NCI-H2171 treated with DMSO at 0.1 percent for 48 hours (cell line): Measurements from ENCODE around the gene FBXL7.
A peak's percentile ranks its signal among the peaks of the same experiment; 100 is the strongest.

Experiments used
- DNase-seq: peaks from one replicate; lab custom pipeline; 2025; lab: John Stamatoyannopoulos, UW

The FBXL7 gene

DNA sequence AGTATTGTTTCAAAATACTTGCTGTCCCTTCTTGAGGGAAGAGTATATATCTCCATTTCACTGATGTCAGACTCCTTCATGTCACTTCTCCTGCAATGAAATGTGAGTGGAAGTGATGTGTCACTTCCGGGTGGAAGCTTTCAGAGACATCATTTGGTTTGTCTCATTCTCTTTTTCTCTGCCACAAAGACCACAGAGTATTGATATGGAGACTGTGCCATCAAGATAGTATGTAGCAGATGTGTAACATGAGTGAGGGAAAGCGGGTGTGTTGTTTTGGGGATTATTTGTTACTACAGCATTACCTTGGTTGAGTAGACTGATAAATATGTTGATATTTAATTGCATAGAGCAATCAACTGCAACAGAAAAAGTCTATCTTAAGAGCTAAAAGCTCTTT, 169.8 kb downstream of the FBXL7 start:
- DNase-seq: no peak

DNA sequence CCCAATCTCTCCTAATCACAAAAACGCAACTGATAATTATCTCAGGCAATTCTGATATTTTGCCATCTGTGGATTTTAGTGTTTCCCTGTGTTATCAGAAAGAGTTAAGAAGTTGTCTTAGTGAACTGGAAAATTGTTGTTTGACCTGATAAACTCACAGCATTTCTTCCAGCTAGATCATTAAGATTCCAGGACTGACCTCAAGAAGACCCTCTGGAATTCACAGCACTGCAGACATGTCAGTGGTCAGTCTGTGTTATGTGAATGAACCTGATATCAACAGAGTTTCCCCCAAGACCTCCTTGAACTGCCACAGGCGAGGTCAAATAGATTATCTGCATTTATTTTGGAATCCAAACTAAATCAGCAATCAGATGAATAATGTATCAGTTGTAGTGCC, 174.7 kb downstream of the FBXL7 start:
- no peak for DNase-seq

DNA sequence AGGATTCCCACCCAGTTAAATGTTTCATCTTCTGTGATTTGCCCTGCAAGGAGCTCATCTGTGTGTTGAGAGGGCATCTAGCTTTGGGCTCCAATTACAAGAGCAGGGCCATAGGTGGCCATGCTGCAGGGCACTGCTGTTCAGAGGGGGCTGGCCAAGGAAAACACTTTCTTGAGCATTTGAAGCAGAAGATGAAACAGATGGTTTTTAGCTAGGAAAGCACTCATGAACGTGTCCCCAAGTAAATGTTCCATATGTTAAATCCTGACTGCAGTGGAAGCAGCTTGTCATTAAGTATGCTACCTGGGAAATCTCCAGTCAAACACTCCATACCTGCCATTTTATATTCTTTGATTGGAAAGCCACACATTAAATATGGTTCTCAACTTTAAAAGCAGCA, 176.6 kb downstream of the FBXL7 start:
- peak; percentile 66 for DNase-seq

DNA sequence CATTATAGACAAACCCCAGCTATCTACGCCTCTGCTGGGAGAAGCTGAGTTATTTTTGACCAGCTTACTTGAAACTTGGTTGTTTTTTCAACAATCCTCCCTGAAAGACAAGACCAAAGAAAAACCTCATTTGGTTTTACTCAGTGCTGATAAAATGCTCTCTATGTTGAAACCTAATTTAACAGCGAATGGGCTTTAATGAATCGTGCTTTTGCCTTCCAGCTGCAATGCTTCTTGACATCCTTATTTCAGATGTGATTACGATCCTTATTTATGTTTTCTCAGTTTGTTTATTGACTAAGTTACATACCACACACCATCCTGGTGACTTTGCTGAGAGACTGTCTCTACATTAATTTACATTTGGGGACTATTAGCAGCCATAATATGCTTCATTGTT, 179.2 kb downstream of the FBXL7 start:
- no peak for DNase-seq

DNA sequence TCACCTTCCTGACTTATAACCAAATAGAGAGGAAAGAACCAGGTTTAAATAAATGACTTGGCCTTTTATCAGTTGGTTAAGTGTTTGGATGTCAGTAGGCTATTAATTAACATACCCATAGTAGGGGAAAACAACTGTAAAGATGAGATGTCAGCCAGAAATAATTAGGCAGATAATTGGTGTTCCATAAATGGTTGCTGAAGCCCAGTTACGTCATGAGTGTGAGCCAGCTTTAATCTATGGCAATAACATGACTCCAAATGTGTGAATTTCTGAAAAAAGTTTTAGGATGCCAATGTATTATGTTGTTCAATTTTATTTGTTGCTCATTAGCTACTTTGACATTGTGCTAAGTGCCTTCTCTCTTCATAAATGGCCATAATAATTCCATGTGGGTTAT, 180.5 kb downstream of the FBXL7 start:
- no peak for DNase-seq

DNA sequence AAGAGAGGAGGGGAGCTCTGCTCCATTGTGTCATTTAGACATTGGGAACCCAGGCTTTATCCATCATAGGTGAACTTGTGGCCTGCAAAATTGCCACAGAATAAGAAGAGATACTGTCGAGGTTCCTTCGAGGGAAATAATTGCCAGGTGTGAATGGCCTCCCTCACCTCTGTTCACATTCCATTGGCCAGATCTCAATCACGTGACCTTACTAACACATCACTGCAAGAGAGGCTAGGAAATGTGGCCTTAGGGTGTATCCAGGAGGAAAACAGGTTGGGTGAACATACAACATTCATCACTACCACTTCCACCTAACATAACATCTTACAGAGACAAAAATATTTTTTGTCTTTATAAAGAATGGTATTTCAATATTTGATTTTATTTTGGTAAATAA, 182.1 kb downstream of the FBXL7 start:
- no peak for DNase-seq

DNA sequence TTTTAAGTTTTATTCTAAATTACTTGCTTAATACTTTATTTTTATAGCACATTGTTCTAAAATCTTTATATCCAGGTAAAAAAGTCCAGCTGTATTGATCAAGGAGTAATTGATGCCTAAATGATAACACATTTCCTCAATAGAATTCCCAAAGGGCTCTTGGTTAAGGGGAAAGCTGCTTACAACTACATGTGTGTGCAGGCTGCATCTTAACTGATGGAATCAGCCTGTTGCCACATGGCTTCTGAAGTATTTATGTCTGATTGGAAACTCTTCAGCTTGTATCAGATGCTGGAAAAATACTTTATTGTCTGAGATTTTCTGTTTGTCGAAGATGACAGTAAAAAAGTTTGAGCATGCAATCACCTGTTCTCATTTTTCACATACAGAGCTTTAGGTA, 182.6 kb downstream of the FBXL7 start:
- no peak for DNase-seq

DNA sequence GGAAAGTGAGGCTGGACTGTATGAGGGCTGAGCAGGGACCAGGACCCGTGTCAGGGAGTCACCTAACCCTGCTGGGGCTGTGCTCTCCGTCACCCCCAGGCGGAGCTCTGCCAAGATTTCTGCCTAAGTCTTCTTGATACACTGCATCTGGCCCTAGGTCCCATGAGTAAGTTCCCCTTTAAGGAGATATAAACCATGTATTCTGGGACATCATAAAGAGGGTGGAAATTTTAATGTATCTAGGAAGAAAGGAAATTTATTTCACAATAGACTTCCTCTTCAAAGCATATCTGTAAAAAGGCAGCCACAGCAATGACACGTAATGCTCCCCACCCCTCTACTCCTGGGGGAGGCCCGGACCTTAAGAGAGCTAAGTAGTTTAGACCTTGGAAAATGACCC, 183.4 kb downstream of the FBXL7 start:
- DNase-seq: peak; percentile 5

DNA sequence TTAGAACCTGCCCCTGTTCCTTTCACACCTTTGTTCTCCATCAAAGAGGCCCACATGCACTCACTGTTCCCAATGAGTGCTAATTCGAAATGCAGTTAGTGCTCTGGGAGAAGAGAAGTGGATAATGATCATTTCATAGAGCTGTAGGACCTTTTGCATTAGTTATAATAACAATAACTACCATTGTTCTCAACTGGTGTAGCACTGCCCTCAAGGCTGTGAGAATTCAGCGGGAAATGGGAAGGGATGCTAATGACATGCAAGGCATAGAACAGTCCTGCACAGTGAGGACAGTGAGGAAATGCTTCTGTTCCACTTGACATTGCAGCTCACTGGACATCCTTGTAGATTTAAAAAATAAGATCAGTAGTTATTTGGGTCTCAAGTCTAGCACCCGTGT, 187.4 kb downstream of the FBXL7 start:
- no peak for DNase-seq

DNA sequence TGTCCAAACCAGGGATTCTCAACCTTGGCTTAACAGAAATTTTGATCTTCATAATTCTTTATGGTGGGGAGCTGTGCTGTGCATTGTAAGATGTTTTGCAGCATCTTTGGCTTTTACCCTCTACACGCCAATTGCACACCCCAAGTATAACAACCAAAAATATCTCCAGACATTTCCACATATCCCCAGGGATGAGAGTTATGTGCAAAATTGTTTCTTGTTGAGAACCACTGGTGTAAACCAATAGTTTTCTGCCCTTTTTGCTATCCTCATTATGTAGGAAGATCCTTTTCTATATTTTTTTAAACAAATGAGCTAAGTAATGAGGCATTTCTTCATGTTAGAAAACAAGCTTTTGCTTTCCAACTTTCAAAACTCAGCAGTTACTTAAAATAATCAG, 189.9 kb downstream of the FBXL7 start:
- no peak for DNase-seq

DNA sequence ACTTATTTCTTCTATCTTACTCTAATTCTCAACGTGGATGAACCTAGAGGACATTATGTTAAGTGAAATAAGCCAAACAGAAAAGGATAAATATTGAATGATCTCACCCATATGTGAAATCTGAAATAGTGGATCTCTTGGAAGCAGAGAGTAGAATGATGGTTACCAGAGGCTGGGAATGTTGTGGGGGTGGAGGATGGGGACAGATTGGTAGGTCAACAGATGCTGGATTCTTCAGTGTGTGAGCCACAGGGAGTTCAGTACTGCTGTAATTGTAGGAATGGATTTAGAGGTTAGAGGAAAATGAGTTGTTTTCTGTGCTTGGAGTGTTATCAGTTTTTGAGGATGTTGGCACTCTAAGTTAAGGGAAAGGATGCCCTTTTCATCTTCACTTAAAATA, 190.6 kb downstream of the FBXL7 start:
- DNase-seq: no peak

DNA sequence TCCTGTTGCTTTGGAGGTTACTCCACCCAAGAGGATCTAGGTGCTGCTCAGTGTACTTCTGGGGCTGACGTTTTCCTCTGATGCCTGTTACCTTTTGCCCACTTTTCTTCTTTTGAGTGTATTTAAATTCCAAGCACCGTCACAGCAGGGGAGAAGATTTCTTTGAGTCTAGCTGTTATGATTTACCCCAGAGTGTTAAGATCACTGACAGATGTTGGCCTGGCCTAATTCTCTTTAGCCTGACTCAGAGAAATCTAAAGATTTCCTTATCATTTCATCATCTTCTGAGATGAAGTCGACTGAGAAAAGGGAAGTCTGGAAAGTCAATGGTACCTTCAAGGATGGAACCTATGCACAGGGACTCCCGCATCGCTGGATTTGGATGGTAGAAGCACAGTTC, 191.5 kb downstream of the FBXL7 start:
- DNase-seq: no peak

DNA sequence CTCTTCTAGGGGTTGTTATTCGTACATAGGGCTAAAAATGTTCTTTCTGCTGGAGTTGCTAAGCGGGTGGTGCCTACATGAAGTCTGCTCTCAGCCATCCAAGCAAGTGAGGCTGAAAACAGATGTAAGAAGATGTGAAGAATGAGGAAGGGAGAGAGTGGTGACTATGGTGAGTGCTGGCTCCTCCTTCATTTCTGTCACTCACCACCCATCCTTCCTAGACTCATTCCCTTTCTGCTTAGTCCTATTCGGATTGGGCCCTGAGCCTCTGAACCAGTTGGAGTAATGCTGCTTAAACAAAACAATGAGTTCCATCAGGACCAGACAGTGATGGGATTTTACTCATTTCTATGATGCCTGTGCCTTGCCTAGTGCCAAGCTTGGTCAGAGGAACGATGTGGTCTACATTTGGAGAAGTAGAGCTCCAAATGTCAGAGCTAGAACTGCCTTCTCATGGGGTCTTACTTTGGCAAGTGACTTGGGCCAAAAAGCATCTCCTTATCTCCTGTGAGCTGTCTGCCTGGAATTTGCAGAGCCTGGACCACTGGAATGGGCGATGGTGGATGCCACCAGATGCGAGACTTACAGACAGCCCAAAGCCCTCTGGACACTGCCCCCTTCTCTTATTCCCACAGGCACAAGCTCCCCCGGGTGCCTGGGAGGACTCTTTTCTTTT, 192.9 kb downstream of the FBXL7 start:
- DNase-seq: no peak

DNA sequence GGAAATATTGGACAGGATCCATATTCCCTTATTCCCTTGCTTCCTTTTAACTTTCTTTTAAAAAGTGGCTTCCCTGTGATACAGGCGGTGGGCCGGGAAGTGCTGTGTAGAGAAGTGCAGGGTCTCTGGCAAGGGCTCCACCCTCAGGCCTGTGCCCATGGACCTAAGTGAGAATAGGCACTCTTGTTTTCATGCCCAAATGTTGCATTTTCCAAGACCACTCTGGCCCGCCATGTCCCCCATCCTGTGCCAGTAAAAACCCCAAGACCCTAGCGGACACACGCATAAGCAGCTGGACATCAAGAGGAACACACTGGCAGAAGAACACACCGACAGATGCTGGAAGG, 193.4 kb downstream of the FBXL7 start:
- no peak for DNase-seq

DNA sequence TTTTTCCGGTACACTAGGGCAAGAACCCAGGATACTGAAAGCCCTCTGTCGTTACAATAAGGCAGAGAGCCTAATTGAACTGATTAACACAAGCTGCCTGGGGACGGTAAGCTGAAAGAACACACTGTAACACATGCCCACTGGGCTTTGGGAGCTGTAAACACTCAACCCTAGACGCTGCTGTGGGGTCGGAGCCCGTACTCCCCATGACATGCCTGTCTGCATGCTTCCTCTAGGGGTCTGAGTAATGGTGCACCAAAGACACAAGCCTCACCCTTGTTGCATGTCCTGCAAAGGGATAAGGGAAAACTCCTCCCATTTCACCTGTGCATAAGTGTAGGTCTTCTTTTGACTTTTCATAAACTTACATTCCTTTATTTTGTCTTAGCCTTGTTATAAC, 194.0 kb downstream of the FBXL7 start:
- no peak for DNase-seq

DNA sequence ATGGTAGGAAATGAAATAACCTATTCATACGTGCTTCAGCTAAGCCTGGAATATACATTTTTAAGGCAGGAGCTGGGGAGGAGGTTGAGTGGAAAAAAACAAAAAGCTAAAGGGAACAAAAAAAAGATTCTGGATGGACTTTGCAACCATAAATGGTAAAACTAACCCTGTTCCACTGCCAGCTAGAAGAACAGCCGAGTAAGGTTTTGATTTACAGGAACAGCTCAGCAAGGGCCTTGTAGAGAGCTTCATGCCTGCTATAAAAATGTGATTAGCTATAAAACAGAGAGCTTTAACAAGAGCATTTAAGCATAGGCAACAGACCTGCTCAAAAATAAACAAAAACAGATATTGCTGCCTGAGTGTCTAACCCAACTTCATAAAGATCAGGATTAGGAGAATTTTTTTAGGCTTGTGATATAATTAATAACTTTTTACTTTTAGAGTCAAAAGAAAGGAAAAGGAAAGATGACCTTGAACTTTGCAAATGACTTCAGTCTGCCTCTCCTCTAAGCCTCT, 194.8 kb downstream of the FBXL7 start:
- DNase-seq: no peak

DNA sequence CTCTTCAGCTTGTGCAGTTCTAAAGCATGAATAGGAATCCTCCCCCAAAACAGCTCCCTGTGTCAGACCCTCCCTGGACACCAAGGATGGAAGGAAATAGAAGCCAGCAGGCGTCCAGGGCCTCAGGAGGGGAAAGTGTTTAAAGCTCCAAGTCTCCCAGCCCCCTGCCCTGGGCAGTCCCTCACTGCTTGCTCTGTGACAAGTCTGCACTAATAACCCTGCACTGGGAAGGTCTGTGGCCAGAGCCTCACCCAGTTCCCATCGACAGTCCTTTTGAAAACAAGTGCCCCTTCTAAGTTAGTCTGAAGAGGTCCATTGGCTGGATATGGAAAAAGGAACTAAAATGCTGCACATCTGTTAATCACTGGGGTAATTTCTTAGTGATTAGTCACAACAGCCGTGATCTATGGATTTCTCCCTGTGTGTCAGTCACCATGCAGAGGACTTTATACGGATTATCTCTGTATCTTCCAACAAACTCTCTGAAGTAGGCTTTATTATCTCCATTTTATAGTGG, 195.3 kb downstream of the FBXL7 start:
- DNase-seq: no peak

DNA sequence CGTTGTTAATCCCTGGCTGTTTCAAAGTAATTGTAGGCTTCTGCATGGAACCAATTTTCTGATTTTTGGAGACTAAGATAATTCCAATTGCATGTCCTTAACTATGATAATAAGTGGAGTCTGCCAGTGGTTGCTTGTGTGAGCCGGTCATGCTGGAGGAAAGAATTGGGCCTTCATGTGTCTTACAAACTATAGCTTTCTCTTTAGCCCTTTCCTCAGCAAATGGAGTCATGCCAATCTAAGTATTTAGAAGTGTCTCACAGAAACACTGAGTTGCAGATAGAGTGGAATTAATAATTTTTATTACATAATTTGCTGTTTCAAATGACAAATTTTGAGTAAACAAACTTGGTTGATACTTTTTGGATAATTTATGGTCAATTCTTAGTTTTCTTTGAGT, 200.4 kb downstream of the FBXL7 start:
- no peak for DNase-seq

DNA sequence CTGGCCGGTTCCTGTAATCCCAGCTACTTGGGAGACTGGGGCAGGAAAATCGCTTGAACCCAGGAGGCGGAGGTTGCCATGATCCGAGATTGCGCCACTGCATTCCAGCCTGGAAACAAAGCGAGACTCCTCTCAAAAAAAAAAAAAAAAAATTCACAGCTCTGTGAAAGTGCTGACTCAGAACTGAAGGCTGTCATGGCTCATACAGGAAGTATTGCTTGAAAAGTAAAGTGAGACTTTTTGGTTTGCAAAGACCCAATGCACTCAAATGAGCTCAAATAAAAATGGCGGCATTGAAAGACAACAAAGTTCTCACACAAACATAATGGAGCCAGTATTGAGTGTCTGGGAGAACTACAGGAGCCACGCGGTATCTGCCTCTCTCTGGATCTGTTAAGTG, 202.1 kb downstream of the FBXL7 start:
- no peak for DNase-seq

DNA sequence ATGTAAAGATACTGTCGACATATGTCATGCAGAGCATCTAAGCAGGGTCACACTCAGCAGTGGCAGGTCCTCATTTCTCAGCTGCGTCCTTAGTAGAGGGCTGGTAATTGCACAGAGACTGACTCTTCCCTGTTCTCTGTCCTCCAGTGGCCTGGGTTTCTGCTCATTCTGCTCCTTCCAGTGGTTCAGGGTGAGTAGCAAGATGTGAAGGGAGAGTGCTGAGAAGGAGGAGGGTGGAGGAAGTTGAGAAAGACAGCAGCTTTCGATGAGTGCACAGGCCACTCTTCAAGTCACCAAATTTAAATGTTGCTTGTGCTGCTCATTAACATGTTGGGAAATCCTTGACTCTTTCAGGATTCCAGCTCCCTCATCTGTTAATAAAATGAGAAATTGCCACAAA, 203.9 kb downstream of the FBXL7 start:
- DNase-seq: no peak

DNA sequence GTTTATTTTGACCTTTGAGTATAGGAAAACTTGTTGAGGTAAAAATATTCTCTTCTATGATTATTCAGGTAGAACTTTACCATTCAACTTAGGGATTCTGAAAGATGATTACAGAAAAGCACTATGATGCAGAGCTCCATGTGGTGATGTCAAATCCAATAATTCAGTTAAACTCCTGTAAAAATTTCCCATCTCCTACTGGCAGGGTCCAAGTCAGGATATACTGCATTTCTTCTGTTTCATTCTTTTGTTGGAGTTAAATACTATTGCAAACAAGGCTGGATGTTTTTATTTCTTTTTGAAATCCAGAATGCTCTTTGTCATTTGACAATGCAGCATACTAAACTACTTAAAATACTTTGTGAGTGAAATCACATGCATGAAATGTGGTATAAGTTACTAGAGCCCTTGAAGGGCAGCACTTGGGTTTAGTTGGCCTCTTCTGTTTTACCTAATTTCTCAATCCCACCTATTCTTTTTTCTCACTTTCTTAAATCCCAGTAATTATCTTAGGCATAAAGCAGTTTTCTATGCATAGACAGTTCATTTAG, 204.5 kb downstream of the FBXL7 start:
- no peak for DNase-seq

DNA sequence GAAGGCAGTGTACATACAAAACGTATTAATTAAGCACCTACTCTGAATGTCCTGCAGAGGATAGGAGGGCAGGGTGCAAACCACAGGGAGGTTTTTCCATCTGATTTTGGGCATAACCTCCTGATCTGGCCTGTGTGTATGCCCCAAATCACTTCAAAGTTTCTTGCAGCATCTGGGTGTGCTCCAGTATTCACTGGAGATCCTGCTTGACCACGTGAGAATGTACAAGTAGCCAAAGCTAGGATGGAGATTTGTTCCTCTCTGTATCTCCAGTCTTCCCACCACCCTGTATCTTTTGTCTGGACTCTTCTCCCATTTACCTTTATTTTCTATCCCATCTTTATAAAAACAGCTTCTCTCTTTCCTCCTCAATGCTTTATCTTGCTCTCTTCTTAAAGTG, 207.7 kb downstream of the FBXL7 start:
- DNase-seq: no peak

DNA sequence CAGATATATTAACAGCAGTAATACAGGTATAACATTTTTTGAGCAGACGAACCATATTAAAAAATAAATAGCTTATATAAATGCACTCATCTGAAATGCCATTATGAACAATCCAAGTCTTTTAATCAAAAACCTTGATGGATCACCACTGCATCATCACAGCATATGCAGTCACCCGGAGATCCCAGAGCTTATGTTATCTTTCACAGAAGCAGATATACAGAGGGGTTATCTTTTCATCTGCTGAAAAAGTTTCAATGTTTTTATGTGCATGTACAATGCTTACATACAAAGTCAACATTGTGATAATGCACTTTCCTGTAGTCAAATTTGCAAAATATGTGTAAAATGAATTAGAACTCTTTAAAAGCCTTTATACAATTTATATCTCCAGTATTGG, 211.9 kb downstream of the FBXL7 start:
- no peak for DNase-seq

DNA sequence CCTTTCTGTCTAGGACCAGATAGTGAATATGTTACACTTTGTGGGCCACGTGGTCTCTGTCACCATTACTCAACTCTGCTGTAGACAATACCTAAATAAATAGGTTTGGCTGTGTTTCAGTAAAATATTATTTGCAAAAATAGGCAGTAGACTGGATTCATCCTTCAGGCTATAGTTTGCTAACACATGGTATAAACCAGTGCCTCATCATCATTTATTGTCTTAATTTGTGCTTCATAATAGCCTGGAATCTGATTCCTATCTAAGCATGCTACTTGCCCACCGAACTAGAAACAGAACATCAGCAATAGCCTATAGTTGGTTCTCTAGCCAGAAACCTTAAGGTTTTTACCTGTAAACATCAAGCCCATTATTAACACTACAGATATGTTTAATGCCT, 215.6 kb downstream of the FBXL7 start:
- no peak for DNase-seq
